GM23338 (cell line): ENCODE data around the gene MARF1. TPM values are rescaled to one million over a fixed set of nuclear protein-coding genes. Genes with fewer than 3 reads are reported as not detected.

ENCODE experiments used
- ATAC-seq: fragments of 200-7000 bp; cut with Tn5 transposase; 3 replicates; pipeline ENCODE4 v1.9.1; 2020
- DNase-seq: peaks from one replicate; pipeline ENCODE4 v3.0.0-alpha.2; 2015; ENCODE audit warnings: low spot score
- H2AFZ ChIP-seq: fragments of 200-600 bp; sonication (generic); 2 replicates; pipeline ENCODE4 v1.8.0; 2016; ENCODE audit warnings: antibody characterized with exemption, mild to moderate bottlenecking, moderate library complexity
- H3F3A ChIP-seq: fragments of 200-600 bp; sonication (generic); replicated peaks from 2 replicates; pipeline ENCODE4 v1.8.0; 2017; ENCODE audit warnings: antibody characterized with exemption, mixed run types, low read depth
- H3K27ac ChIP-seq: fragments of 200-600 bp; sonication (generic); 2 replicates; pipeline ENCODE4 v1.6.1; 2016; ENCODE audit warnings: low read depth
- H3K27me3 ChIP-seq: fragments of 200-600 bp; sonication (generic); 2 replicates; pipeline ENCODE4 v1.8.0; 2016; ENCODE audit warnings: mild to moderate bottlenecking, mixed run types, moderate library complexity; ENCODE audit not compliant: insufficient read depth
- H3K36me3 ChIP-seq: fragments of 200-600 bp; sonication (generic); 2 replicates; pipeline ENCODE4 v1.8.0; 2016; ENCODE audit warnings: mild to moderate bottlenecking; ENCODE audit not compliant: insufficient read depth
- H3K4me1 ChIP-seq: fragments of 200-600 bp; sonication (generic); 2 replicates; pipeline ENCODE4 v1.8.0; 2016; ENCODE audit warnings: mild to moderate bottlenecking, moderate library complexity; ENCODE audit not compliant: insufficient read depth
- H3K4me2 ChIP-seq: fragments of 200-600 bp; sonication (generic); 2 replicates; pipeline ENCODE4 v1.7.1; 2017; ENCODE audit warnings: mixed run types
- H3K4me3 ChIP-seq: fragments of 200-600 bp; sonication (generic); 2 replicates; pipeline ENCODE4 v1.6.1; 2016; ENCODE audit warnings: mixed run types
- H3K79me2 ChIP-seq: fragments of 200-600 bp; sonication (generic); replicated peaks from 2 replicates; pipeline ENCODE4 v1.8.0; 2017; ENCODE audit warnings: mild to moderate bottlenecking; ENCODE audit not compliant: insufficient read depth
- H3K9me2 ChIP-seq: fragments of 200-600 bp; sonication (generic); 2 replicates; pipeline ENCODE4 v1.8.0; 2017; ENCODE audit not compliant: insufficient read depth
- H4K20me1 ChIP-seq: fragments of 200-600 bp; sonication (generic); replicated peaks from 2 replicates; pipeline ENCODE4 v1.8.0; 2017; ENCODE audit warnings: mild to moderate bottlenecking; ENCODE audit not compliant: insufficient read depth
- H3K27ac Mint-ChIP-seq: 2 replicates; pipeline ENCODE4 v1.8.0; 2020; ENCODE audit warnings: inconsistent platforms, mild to moderate bottlenecking, moderate library complexity, mixed read lengths
- H3K27me3 Mint-ChIP-seq: 3 replicates; pipeline ENCODE4 v1.8.0; 2022; ENCODE audit warnings: low read depth, mild to moderate bottlenecking, moderate library complexity, mixed read lengths, inconsistent platforms; ENCODE audit not compliant: insufficient read depth, poor library complexity
- H3K36me3 Mint-ChIP-seq: 3 replicates; pipeline ENCODE4 v1.8.0; 2021; ENCODE audit warnings: low read depth, mild to moderate bottlenecking, inconsistent platforms, moderate library complexity, mixed read lengths
- H3K4me1 Mint-ChIP-seq: 3 replicates; pipeline ENCODE4 v1.8.0; 2020; ENCODE audit warnings: mild to moderate bottlenecking, inconsistent platforms, mixed read lengths
- H3K4me3 Mint-ChIP-seq: 3 replicates; pipeline ENCODE4 v1.8.0; 2021; ENCODE audit warnings: moderate library complexity, mild to moderate bottlenecking, inconsistent platforms, mixed read lengths
- H3K9me3 Mint-ChIP-seq: 3 replicates; pipeline ENCODE4 v1.8.0; 2020; ENCODE audit warnings: moderate library complexity, mild to moderate bottlenecking, inconsistent platforms, mixed read lengths
- CREB1 ChIP-seq: fragments of 250-450 bp; sonication (Bioruptor Pico); IDR thresholded peaks from 2 replicates; pipeline ENCODE4 v1.5.0; 2020; ENCODE audit warnings: low read depth, mild to moderate bottlenecking, moderate library complexity
- EZH2phosphoT487 ChIP-seq: fragments of 200-600 bp; sonication (generic); IDR thresholded peaks from one replicate; pipeline ENCODE4 v1.8.1; 2018; ENCODE audit warnings: antibody characterized with exemption; ENCODE audit not compliant: unreplicated experiment
- JUNB ChIP-seq: IDR thresholded peaks from one replicate; pipeline ENCODE4 v1.6.1; 2016; ENCODE audit warnings: antibody characterized with exemption; ENCODE audit not compliant: unreplicated experiment
- NANOG ChIP-seq: IDR thresholded peaks from 2 replicates; pipeline ENCODE4 v1.6.1; 2016; ENCODE audit warnings: antibody characterized with exemption, borderline replicate concordance
- POLR2AphosphoS5 ChIP-seq: IDR thresholded peaks from 2 replicates; pipeline ENCODE4 v1.6.1; 2016; ENCODE audit warnings: antibody characterized with exemption, low read depth
- REST ChIP-seq: IDR thresholded peaks from one replicate; pipeline ENCODE4 v1.6.1; 2018; ENCODE audit warnings: antibody characterized with exemption; ENCODE audit not compliant: unreplicated experiment
- STAT1 ChIP-seq: IDR thresholded peaks from one replicate; pipeline ENCODE4 v1.6.1; 2016; ENCODE audit warnings: antibody characterized with exemption; ENCODE audit not compliant: unreplicated experiment
- ZNF114 ChIP-seq: fragments of 250-450 bp; sonication (Bioruptor Pico); IDR thresholded peaks from 2 replicates; pipeline ENCODE4 v1.5.0; 2020; ENCODE audit warnings: mild to moderate bottlenecking, moderate library complexity
- polyA plus RNA-seq: library from polyadenylated mRNA; unstranded; fragments of >200 nt; fragmentation: Nextera tagmentation; extraction: Ambion mirVana; gene quantifications from 2 replicates; pipeline ENCODE4 v1.2.1, GENCODE V29; 2016
- total RNA-seq: library from RNA; depleted of rRNA; stranded (reverse); fragments of >200 nt; shearing (Covaris generic); gene quantifications from 2 replicates; pipeline ENCODE4 v1.2.3, GENCODE V29; 2014
- TF ChIP-seq, protein P1 (sequence below): IDR thresholded peaks from 2 replicates; pipeline ENCODE4 v1.6.1; 2016; ENCODE audit warnings: antibody characterized with exemption
- TF ChIP-seq, protein P2 (sequence below): fragments of 250-450 bp; sonication (Bioruptor Pico); IDR thresholded peaks from 2 replicates; pipeline ENCODE4 v1.5.0; 2020; ENCODE audit warnings: mild to moderate bottlenecking, moderate library complexity

Gene MARF1
- total and polyA plus RNA-seq, 2 experiments from 2014 or later, result 8.3 to 16.0 TPM

DNA sequence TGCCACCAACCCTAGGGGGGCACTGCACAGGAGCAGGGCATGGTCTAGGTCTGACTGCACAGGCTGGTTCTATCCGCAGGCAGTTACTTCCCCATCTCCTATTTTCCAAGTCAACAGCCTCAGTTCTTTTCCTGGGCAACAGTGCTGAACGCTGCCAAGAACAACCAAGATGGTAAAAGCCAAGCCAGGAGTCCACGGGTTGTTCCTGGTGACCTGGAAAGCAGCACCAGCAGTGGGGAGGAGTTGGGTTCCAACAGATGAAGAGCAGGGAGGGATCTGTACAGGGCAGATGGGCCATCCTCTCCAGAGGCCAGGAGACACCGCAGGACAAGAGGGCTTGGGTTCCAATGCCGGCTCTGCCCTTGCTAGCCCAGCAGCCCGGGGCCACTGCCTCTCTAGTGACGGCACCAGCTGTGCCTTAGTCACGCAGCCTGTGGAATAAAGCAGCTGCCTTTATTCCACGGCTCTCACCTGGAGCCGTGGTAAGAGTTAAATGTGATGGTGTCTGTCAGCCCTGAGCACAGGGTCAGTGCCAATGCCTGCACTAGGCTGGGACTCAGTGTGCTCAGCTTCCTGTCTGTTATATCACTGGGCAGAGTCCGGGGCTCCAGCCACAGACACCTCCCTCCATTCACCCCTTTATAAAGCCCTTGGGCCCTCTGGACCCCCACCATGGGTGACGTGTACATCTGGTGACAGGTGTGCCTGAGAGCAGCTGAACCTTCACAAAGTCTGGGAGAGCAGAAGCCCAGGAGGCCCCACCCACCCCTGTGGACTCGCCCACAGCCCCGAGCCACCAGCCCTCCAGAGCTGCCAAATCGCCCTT, 44.9 kb downstream of the MARF1 start:
- Mint-ChIP-seq H3K9me3 (no peaks in the 10 kb centered on the region), H3K27ac (no peak overlapping the region), H3K27me3 (peaks cover 5% of the 10 kb centered on the region), H3K36me3 (peaks cover 42% of the 10 kb centered on the region), H3K4me1 (peaks cover 9% of the 10 kb centered on the region), H3K4me3 (no peak overlapping the region)
- Histone ChIP-seq H2AFZ (no peak overlapping the region), H3K4me3 (no peak overlapping the region), H4K20me1 (peaks cover 17% of the 10 kb centered on the region; the same call in 1 of the 2 replicates), H3F3A (no peaks in the 10 kb centered on the region), H3K4me1 (no peaks in the 10 kb centered on the region), H3K36me3 (peaks cover 20% of the 10 kb centered on the region), H3K9me2 (no peaks in the 10 kb centered on the region), H3K79me2 (no peaks in the 10 kb centered on the region), H3K27me3 (no peaks in the 10 kb centered on the region), H3K4me2 (no peak overlapping the region), H3K27ac (no peak overlapping the region)
- TF ChIP-seq, protein P1, sequence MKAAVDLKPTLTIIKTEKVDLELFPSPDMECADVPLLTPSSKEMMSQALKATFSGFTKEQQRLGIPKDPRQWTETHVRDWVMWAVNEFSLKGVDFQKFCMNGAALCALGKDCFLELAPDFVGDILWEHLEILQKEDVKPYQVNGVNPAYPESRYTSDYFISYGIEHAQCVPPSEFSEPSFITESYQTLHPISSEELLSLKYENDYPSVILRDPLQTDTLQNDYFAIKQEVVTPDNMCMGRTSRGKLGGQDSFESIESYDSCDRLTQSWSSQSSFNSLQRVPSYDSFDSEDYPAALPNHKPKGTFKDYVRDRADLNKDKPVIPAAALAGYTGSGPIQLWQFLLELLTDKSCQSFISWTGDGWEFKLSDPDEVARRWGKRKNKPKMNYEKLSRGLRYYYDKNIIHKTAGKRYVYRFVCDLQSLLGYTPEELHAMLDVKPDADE, result no peak
- no peak for TF ChIP-seq EZH2phosphoT487
- TF ChIP-seq ZNF114 (CRISPR knock-in tag), result no peak
- TF ChIP-seq, protein P2, sequence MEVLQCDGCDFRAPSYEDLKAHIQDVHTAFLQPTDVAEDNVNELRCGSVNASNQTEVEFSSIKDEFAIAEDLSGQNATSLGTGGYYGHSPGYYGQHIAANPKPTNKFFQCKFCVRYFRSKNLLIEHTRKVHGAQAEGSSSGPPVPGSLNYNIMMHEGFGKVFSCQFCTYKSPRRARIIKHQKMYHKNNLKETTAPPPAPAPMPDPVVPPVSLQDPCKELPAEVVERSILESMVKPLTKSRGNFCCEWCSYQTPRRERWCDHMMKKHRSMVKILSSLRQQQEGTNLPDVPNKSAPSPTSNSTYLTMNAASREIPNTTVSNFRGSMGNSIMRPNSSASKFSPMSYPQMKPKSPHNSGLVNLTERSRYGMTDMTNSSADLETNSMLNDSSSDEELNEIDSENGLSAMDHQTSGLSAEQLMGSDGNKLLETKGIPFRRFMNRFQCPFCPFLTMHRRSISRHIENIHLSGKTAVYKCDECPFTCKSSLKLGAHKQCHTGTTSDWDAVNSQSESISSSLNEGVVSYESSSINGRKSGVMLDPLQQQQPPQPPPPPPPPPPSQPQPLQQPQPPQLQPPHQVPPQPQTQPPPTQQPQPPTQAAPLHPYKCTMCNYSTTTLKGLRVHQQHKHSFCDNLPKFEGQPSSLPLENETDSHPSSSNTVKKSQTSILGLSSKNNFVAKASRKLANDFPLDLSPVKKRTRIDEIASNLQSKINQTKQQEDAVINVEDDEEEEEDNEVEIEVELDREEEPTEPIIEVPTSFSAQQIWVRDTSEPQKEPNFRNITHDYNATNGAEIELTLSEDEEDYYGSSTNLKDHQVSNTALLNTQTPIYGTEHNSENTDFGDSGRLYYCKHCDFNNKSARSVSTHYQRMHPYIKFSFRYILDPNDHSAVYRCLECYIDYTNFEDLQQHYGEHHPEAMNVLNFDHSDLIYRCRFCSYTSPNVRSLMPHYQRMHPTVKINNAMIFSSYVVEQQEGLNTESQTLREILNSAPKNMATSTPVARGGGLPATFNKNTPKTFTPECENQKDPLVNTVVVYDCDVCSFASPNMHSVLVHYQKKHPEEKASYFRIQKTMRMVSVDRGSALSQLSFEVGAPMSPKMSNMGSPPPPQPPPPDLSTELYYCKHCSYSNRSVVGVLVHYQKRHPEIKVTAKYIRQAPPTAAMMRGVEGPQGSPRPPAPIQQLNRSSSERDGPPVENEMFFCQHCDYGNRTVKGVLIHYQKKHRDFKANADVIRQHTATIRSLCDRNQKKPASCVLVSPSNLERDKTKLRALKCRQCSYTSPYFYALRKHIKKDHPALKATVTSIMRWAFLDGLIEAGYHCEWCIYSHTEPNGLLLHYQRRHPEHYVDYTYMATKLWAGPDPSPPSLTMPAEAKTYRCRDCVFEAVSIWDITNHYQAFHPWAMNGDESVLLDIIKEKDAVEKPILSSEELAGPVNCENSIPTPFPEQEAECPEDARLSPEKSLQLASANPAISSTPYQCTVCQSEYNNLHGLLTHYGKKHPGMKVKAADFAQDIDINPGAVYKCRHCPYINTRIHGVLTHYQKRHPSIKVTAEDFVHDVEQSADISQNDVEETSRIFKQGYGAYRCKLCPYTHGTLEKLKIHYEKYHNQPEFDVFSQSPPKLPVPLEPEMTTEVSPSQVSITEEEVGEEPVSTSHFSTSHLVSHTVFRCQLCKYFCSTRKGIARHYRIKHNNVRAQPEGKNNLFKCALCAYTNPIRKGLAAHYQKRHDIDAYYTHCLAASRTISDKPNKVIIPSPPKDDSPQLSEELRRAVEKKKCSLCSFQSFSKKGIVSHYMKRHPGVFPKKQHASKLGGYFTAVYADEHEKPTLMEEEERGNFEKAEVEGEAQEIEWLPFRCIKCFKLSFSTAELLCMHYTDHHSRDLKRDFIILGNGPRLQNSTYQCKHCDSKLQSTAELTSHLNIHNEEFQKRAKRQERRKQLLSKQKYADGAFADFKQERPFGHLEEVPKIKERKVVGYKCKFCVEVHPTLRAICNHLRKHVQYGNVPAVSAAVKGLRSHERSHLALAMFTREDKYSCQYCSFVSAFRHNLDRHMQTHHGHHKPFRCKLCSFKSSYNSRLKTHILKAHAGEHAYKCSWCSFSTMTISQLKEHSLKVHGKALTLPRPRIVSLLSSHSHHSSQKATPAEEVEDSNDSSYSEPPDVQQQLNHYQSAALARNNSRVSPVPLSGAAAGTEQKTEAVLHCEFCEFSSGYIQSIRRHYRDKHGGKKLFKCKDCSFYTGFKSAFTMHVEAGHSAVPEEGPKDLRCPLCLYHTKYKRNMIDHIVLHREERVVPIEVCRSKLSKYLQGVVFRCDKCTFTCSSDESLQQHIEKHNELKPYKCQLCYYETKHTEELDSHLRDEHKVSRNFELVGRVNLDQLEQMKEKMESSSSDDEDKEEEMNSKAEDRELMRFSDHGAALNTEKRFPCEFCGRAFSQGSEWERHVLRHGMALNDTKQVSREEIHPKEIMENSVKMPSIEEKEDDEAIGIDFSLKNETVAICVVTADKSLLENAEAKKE (CRISPR knock-in tag), result no peak
- no peak for TF ChIP-seq REST
- no peak for TF ChIP-seq JUNB
- TF ChIP-seq CREB1 (CRISPR knock-in tag), result no peak
- TF ChIP-seq POLR2AphosphoS5, result no peak
- no peak for TF ChIP-seq NANOG
- TF ChIP-seq STAT1, result no peak
- DNase-seq (no peak), ATAC-seq (no peak)
